GM19467 (cell line): Measurements from ENCODE around the gene BRD9.
"Not testable (repeated sequence)": the region's sequence is repeated elsewhere in the genome, so short reads cannot be mapped to it uniquely, and the experiment has no call there.

Experiments used
- ATAC-seq: cut with Tn5 transposase; IDR thresholded peaks from one replicate; pipeline ENCODE4 v1.9.1; 2021; ENCODE audit warnings: mild to moderate bottlenecking, moderate library complexity; ENCODE audit not compliant: unreplicated experiment

BRD9 gene

GRCh38 chr5:892394-893136, at the start of gene BRD9, which contains the start of gene TRIP13:
BRD9 (minus strand) TSS chr5:892801; CDS start chr5:892657, 144 bp downstream.
TRIP13 (plus strand) TSS chr5:892884; CDS start chr5:892999, 115 bp downstream.
- peak; percentile 92 for ATAC-seq

- ATAC-seq: not testable (repeated sequence)
Observed at GRCh38 chr5:940741-941140, 48.1 kb upstream of the BRD9 start.

GRCh38 chr5:939368-939767, 46.8 kb upstream of the BRD9 start:
- ATAC-seq: no peak

GRCh38 chr5:937151-937924, 44.7 kb upstream of the BRD9 start:
- no peak for ATAC-seq

- ATAC-seq: no peak
Observed at GRCh38 chr5:936149-937144, 43.8 kb upstream of the BRD9 start.

- ATAC-seq: no peak
Observed at GRCh38 chr5:935510-936084, 43.0 kb upstream of the BRD9 start.

- not testable (repeated sequence) for ATAC-seq
Observed at GRCh38 chr5:934381-934967, 41.9 kb upstream of the BRD9 start.

GRCh38 chr5:933951-934350, 41.4 kb upstream of the BRD9 start:
- ATAC-seq: not testable (repeated sequence)

- ATAC-seq: no peak
Observed at GRCh38 chr5:933251-933861, 40.8 kb upstream of the BRD9 start.

GRCh38 chr5:932628-933250, 40.1 kb upstream of the BRD9 start:
- no peak for ATAC-seq

- no peak for ATAC-seq
Observed at GRCh38 chr5:932151-932627, 39.6 kb upstream of the BRD9 start.

GRCh38 chr5:931570-932145, 39.1 kb upstream of the BRD9 start:
- no peak for ATAC-seq

- no peak for ATAC-seq
Observed at GRCh38 chr5:930866-931265, 38.3 kb upstream of the BRD9 start.

- ATAC-seq: no peak
Observed at GRCh38 chr5:929596-929995, 37.0 kb upstream of the BRD9 start.

GRCh38 chr5:929182-929581, 36.6 kb upstream of the BRD9 start:
- not testable (repeated sequence) for ATAC-seq

GRCh38 chr5:927172-928015, 34.8 kb upstream of the BRD9 start:
- no peak for ATAC-seq

GRCh38 chr5:926417-927171, 34.0 kb upstream of the BRD9 start:
- no peak for ATAC-seq
